Fibroblast of lung (primary cell): ENCODE data around the gene CCND2. TPM values are rescaled to one million over a fixed set of nuclear protein-coding genes. Genes with fewer than 3 reads are reported as not detected.
A peak's percentile ranks its signal among the peaks of the same experiment; 100 is the strongest.

ENCODE experiments used
- DNase-seq, 2 donors: peaks; one replicate each; pipeline versions ENCODE4 v3.0.0 to v3.0.0-alpha.2; 2010; ENCODE audit warnings: low read depth in 2 of 2
- H2AFZ ChIP-seq: 2 replicates; pipeline ENCODE4 v1.5.1; 2012; ENCODE audit warnings: low read length, control low read depth, inconsistent platforms
- H3K27ac ChIP-seq: 2 replicates; pipeline ENCODE4 v1.5.1; 2011; ENCODE audit warnings: low read length, control low read depth; ENCODE audit not compliant: insufficient read depth
- H3K27me3 ChIP-seq: 2 replicates; pipeline ENCODE4 v1.5.1; 2011; ENCODE audit warnings: mild to moderate bottlenecking, low read length; ENCODE audit not compliant: control insufficient read depth, insufficient read depth
- H3K36me3 ChIP-seq: 2 replicates; pipeline ENCODE4 v1.5.1; 2011; ENCODE audit warnings: low read length; ENCODE audit not compliant: control insufficient read depth, insufficient read depth
- H3K4me1 ChIP-seq: 2 replicates; pipeline ENCODE4 v1.5.1; 2011; ENCODE audit warnings: low read length; ENCODE audit not compliant: control insufficient read depth, insufficient read depth; ENCODE audit errors: extremely low read depth
- H3K4me2 ChIP-seq: 2 replicates; pipeline ENCODE4 v1.5.1; 2011; ENCODE audit warnings: low read length, control low read depth; ENCODE audit not compliant: insufficient read depth; ENCODE audit errors: extremely low read depth
- H3K4me3 ChIP-seq, 4 experiments: fragments of 200-600 bp in 1 of 4; sonication (generic) in 1 of 4; replicated peaks in 1 of 4; 2 replicates each; pipeline ENCODE4 v1.5.1; 2011 to 2016; ENCODE audit warnings: low read length in 4 of 4, low read depth in 3 of 4, mild to moderate bottlenecking in 3 of 4, control low read depth in 2 of 4, inconsistent platforms in 1 of 4, mixed read lengths in 1 of 4; ENCODE audit not compliant: insufficient read depth in 1 of 4; ENCODE audit errors: control extremely low read depth in 1 of 4
- H3K79me2 ChIP-seq: 2 replicates; pipeline ENCODE4 v1.5.1; 2012; ENCODE audit warnings: mild to moderate bottlenecking, low read length, inconsistent platforms; ENCODE audit not compliant: control insufficient read depth, insufficient read depth
- H3K9ac ChIP-seq: 2 replicates; pipeline ENCODE4 v1.5.1; 2011; ENCODE audit warnings: mild to moderate bottlenecking, low read length, control low read depth; ENCODE audit not compliant: insufficient read depth
- H3K9me3 ChIP-seq: 2 replicates; pipeline ENCODE4 v1.5.1; 2012; ENCODE audit warnings: low read depth, low read length; ENCODE audit not compliant: control insufficient read depth, insufficient read depth
- H4K20me1 ChIP-seq: 2 replicates; pipeline ENCODE4 v1.5.1; 2011; ENCODE audit warnings: low read length; ENCODE audit not compliant: control insufficient read depth, insufficient read depth; ENCODE audit errors: extremely low read depth
- EZH2 ChIP-seq: IDR thresholded peaks from 2 replicates; pipeline ENCODE4 v1.5.1; 2012; ENCODE audit warnings: low read length, control low read depth, mild to moderate bottlenecking; ENCODE audit errors: missing control alignments
- polyA plus RNA-seq, 2 donors: library from polyadenylated mRNA; depleted of rRNA in 1 of 2; stranded (reverse) in 1 of 2; unstranded in 1 of 2; fragments of >200 nt; gene quantifications; 2 replicates each; pipeline ENCODE4 v1.2.1, GENCODE V29; 2011 to 2012; ENCODE audit warnings: missing spikeins in 1 of 2
- total RNA-seq: library from RNA; depleted of rRNA; stranded (reverse); fragments of >200 nt; gene quantifications from 2 replicates; pipeline ENCODE4 v1.2.1, GENCODE V29; 2014
- TF ChIP-seq, protein P1 (sequence below), 2 donors: IDR thresholded peaks in 1 of 2; conservative IDR thresholded peaks in 1 of 2; 1 replicate in 1 of 2; 2 replicates in 1 of 2; pipeline ENCODE4 v1.5.1; 2011 to 2012; ENCODE audit warnings: low read length in 2 of 2, control low read depth in 1 of 2, inconsistent platforms in 1 of 2, low read depth in 1 of 2, mild to moderate bottlenecking in 1 of 2

Gene CCND2
- total and polyA plus RNA-seq, 2 donors (not counting 1 experiment from before 2014, with no cell fraction given), result 7.0 to 37.3 TPM

DNA sequence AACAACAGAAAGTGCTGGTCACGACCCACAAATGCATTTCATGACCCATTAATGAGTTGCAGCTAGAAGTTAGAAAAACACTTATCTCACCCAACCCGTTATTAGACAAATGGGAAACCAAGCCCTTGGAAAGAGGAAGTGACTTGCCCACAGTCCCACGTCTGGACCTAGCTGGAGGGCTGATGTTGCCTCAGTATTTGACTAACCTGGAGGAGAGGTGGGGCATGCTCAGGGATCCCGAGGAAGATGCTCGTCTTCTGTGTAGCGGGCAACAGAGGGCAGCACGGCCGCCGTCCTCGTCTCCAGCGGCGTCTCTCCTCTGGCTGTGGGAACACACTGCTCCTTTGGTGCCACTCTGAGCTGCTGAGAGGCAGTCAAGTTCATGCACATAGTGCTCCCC lies 12.7 kb downstream of the CCND2 start:
- Histone ChIP-seq H3K36me3 (no peaks in the 10 kb centered on the region), H3K9me3 (no peaks in the 10 kb centered on the region), H3K27me3 (no peaks in the 10 kb centered on the region), H3K4me1 (no peaks in the 10 kb centered on the region), H4K20me1 (no peaks in the 10 kb centered on the region), H3K9ac (no peak overlapping the region), H3K4me2 (no peak overlapping the region), H3K4me3 (no peak overlapping the region), H2AFZ (no peak overlapping the region), H3K27ac (no peak overlapping the region), H3K79me2 (no peaks in the 10 kb centered on the region)
- DNase-seq, result no peak
- TF ChIP-seq, protein P1, sequence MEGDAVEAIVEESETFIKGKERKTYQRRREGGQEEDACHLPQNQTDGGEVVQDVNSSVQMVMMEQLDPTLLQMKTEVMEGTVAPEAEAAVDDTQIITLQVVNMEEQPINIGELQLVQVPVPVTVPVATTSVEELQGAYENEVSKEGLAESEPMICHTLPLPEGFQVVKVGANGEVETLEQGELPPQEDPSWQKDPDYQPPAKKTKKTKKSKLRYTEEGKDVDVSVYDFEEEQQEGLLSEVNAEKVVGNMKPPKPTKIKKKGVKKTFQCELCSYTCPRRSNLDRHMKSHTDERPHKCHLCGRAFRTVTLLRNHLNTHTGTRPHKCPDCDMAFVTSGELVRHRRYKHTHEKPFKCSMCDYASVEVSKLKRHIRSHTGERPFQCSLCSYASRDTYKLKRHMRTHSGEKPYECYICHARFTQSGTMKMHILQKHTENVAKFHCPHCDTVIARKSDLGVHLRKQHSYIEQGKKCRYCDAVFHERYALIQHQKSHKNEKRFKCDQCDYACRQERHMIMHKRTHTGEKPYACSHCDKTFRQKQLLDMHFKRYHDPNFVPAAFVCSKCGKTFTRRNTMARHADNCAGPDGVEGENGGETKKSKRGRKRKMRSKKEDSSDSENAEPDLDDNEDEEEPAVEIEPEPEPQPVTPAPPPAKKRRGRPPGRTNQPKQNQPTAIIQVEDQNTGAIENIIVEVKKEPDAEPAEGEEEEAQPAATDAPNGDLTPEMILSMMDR (conservative IDR thresholded peaks at IDR 0.05 in 1 of 2, IDR thresholded peaks at IDR 0.05 in 1 of 2; ENCODE audit: low read depth in 1 of 2, low read length in 2 of 2), result no peak

DNA sequence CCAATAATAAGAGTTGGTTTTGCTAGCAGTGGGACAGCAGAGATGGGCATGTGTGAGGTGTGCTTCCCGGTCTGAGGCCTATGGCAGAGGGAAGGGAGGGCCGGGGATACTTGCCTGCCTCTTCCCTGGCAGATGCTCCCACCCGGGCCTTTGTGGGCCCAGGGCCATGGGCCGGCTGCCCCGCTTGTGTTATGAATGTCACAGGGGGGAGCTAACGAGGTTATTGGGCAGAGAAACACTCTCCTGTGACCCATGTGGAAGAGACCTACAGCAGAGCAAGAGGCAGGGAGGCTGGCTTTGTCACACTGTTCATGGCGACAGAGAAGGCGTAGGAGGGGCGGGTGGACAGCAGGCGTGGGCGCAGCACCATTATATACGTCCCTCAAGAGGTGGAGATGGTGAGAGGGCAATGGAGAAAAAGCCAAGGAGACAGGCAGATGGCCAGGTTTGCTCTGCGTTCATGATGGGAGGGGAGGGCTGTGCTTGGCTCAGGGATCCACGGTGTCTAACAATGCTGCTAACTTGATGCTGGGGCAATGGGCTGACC lies 13.3 kb downstream of the CCND2 start:
- Histone ChIP-seq H4K20me1 (no peaks in the 10 kb centered on the region), H3K27me3 (no peaks in the 10 kb centered on the region), H3K4me1 (no peaks in the 10 kb centered on the region), H3K36me3 (no peaks in the 10 kb centered on the region), H3K9me3 (no peaks in the 10 kb centered on the region), H2AFZ (no peak overlapping the region), H3K27ac (no peak overlapping the region), H3K9ac (no peak overlapping the region), H3K4me3 (no peak overlapping the region), H3K79me2 (no peaks in the 10 kb centered on the region), H3K4me2 (no peak overlapping the region)
- TF ChIP-seq, protein P1 (conservative IDR thresholded peaks at IDR 0.05 in 1 of 2, IDR thresholded peaks at IDR 0.05 in 1 of 2; ENCODE audit: low read depth in 1 of 2, low read length in 2 of 2), result no peak
- TF ChIP-seq EZH2, result no peak
- no peak for DNase-seq

DNA sequence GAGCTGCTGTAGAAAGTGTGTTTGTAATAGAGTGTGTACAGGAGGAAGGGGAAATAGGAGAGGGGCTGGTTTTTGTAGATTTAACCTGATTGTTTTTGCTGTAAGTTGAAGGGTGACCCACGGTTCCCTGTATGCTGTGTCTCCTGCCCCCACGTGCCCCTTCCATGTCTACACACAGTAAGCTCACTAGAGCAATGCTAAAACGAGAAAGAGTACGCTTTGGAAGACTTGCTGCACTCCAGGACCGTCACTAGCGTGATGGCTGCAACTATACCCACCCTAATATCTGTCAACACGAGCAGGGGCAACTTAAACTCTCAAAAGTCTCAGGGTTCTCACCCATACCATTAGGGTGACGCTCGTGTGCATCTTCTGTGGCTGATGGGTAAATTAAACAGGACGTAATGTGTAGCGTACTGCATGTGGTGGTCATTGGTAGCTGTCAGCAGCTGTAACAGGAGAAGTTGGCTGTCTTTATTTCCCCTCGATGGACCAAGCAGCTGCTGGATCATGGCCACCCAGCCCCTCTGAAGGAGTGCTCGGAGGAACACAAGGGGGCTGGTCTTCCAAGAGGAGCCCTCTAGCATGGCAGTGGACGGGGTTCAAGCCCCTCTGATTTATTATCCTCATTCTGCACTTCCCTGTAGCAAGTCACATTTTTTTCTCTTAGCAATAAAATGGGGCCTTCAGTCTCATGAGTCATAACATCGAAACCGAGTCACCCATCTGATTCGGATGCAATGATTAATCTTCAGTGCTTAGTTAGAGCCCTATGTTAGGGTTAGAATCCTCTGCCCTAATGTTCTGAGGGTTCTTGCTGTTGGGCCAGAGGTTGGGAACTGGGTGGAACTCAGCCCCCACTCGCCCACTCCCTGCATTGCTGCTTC lies 14.0 kb downstream of the CCND2 start:
- no peak overlapping the region for H3K9ac ChIP-seq
- no peak overlapping the region for H3K27ac ChIP-seq
- TF ChIP-seq, protein P1 (conservative IDR thresholded peaks at IDR 0.05 in 1 of 2, IDR thresholded peaks at IDR 0.05 in 1 of 2; ENCODE audit: low read depth in 1 of 2, low read length in 2 of 2), result no peak
- no peak for TF ChIP-seq EZH2
- no peak overlapping the region for H3K4me2 ChIP-seq
- no peaks in the 10 kb centered on the region for H4K20me1 ChIP-seq
- peak in 1 of 2 donors; percentile 54 for DNase-seq
- no peaks in the 10 kb centered on the region for H3K4me1 ChIP-seq
- no peak overlapping the region for H2AFZ ChIP-seq
- no peak overlapping the region for H3K4me3 ChIP-seq
- H3K36me3 ChIP-seq, result no peaks in the 10 kb centered on the region
- H3K79me2 ChIP-seq, result no peaks in the 10 kb centered on the region
- H3K27me3 ChIP-seq, result peaks cover 2% of the 10 kb centered on the region
- no peaks in the 10 kb centered on the region for H3K9me3 ChIP-seq
